Naive thymus-derived CD4-positive, alpha-beta T cell (primary cell): Measurements from ENCODE around the gene SPTBN4. TPM values are rescaled to one million over a fixed set of nuclear protein-coding genes. Genes with fewer than 3 reads are reported as not detected.
"Not testable (repeated sequence)": the region's sequence is repeated elsewhere in the genome, so short reads cannot be mapped to it uniquely, and the experiment has no call there.

Experiments used
- ATAC-seq: fragments of 150-1000 bp; cut with Tn5 transposase; 2 replicates; pipeline ENCODE4 v1.10.0; 2021; ENCODE audit warnings: mild to moderate bottlenecking, moderate library complexity
- CTCF ChIA-PET: fragments of 350-600 bp; sonication (Branson Sonifier 250); formaldehyde crosslinking; loops from one replicate; lab custom pipeline; 2021; ENCODE audit warnings: antibody characterized with exemption; lab: Charles Lee
- POLR2A ChIA-PET: fragments of 350-600 bp; sonication (Branson Sonifier 250); formaldehyde crosslinking; loops from one replicate; lab custom pipeline; 2021; ENCODE audit warnings: antibody characterized with exemption, inconsistent platforms; lab: Charles Lee
- DNase-seq, 9 donors: peaks; one replicate each; pipeline versions ENCODE4 v3.0.0 to v3.0.0-alpha.2; 2020 to 2022; ENCODE audit warnings: mixed read lengths in 1 of 9
- H3K27ac ChIP-seq: one replicate; pipeline ENCODE4 v1.7.0; 2013; ENCODE audit warnings: mild to moderate bottlenecking, low read depth, low read length, moderate library complexity
- H3K27me3 ChIP-seq, 2 donors: one replicate each; pipeline ENCODE4 v1.7.0; 2013; ENCODE audit warnings: low read length in 2 of 2, mild to moderate bottlenecking in 2 of 2, moderate library complexity in 2 of 2; ENCODE audit not compliant: control insufficient read depth in 2 of 2, insufficient read depth in 2 of 2
- H3K36me3 ChIP-seq, 3 experiments: 1 replicate in 2 of 3; 2 replicates in 1 of 3; pipeline ENCODE4 v1.7.0; 2013; ENCODE audit warnings: low read length in 3 of 3, mild to moderate bottlenecking in 3 of 3, moderate library complexity in 1 of 3; ENCODE audit not compliant: insufficient read depth in 3 of 3, control insufficient read depth in 2 of 3
- H3K4me1 ChIP-seq, 2 donors: one replicate each; pipeline ENCODE4 v1.7.0; 2013; ENCODE audit warnings: low read length in 2 of 2, mild to moderate bottlenecking in 2 of 2, moderate library complexity in 1 of 2; ENCODE audit not compliant: control insufficient read depth in 2 of 2, insufficient read depth in 2 of 2
- H3K4me3 ChIP-seq: 2 replicates; pipeline ENCODE4 v1.7.0; 2013; ENCODE audit warnings: mild to moderate bottlenecking, low read length
- H3K9me3 ChIP-seq, 3 experiments: 1 replicate in 2 of 3; 2 replicates in 1 of 3; pipeline ENCODE4 v1.7.0; 2013; ENCODE audit warnings: low read length in 3 of 3; ENCODE audit not compliant: control insufficient read depth in 2 of 3
- H3K27ac Mint-ChIP-seq, 9 donors: one replicate each; pipeline ENCODE4 v1.8.0; 2020 to 2022; ENCODE audit warnings: mixed read lengths in 9 of 9, mild to moderate bottlenecking in 8 of 9, moderate library complexity in 5 of 9, inconsistent platforms in 2 of 9
- H3K27me3 Mint-ChIP-seq, 5 donors: one replicate each; pipeline ENCODE4 v1.8.0; 2021 to 2022; ENCODE audit warnings: mixed read lengths in 5 of 5, mild to moderate bottlenecking in 1 of 5
- H3K36me3 Mint-ChIP-seq, 5 donors: one replicate each; pipeline ENCODE4 v1.8.0; 2020 to 2022; ENCODE audit warnings: mixed read lengths in 5 of 5, mild to moderate bottlenecking in 3 of 5, inconsistent platforms in 1 of 5
- H3K4me1 Mint-ChIP-seq, 7 donors: one replicate each; pipeline ENCODE4 v1.8.0; 2020 to 2022; ENCODE audit warnings: mixed read lengths in 7 of 7, mild to moderate bottlenecking in 3 of 7, inconsistent platforms in 1 of 7
- H3K4me3 Mint-ChIP-seq, 10 donors: one replicate each; pipeline ENCODE4 v1.8.0; 2020 to 2022; ENCODE audit warnings: mild to moderate bottlenecking in 10 of 10, mixed read lengths in 10 of 10, moderate library complexity in 6 of 10, inconsistent platforms in 2 of 10
- H3K9me3 Mint-ChIP-seq, 11 donors: one replicate each; pipeline ENCODE4 v1.8.0; 2020 to 2022; ENCODE audit warnings: mixed read lengths in 11 of 11, mild to moderate bottlenecking in 4 of 11, inconsistent platforms in 1 of 11, moderate library complexity in 1 of 11
- intact Hi-C, 2 donors: fragments of 100-400 bp; cut with micrococcal nuclease; formaldehyde crosslinking; loops; one replicate each; pipeline ENCODE4 v1.15.1; 2023
- polyA plus RNA-seq, 2 donors: library from polyadenylated mRNA; unstranded; fragments of 300-500 nt; fragmentation: Illumina TruSeq; gene quantifications; one replicate each; pipeline ENCODE4 v1.2.3, GENCODE V29; 2021
- total RNA-seq, 6 experiments: library from RNA in 5 of 6; stranded (reverse) in 5 of 6; gene quantifications; 1 replicate in 5 of 6; 2 replicates in 1 of 6; pipeline ENCODE4 v1.2.3 and lab custom pipeline; 2021 to 2026

Gene SPTBN4
- total and polyA plus RNA-seq, 7 experiments from 2014 or later = 0.20 to 1.5 (median 0.66) TPM; not detected in 1

DNA sequence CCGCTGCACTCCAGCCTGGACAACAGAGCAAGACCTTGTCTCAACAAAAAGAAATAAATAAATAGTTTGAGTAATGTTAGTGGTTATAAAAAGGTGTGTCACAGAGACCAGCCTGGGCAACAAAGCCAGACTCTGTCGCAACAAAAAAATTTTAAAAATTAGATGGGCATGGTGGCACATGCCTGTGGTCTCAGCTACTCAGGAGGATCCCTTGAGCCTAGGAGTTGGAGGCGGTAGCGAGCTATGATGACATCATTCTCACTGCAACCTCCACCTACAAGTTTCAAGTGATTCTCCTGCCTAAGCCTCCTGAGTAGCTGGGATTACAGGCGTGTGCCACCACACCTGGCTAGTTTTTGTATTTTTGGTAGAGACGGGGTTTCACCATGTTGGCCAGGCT lies 12.9 kb upstream of the SPTBN4 start:
- CTCF ChIA-PET = interaction anchor here (0.7 to 2.4 kb wide), 2 partner anchors 11 to 42 kb away, joined by 3 to 8 read pairs; partner anchors contain the start of gene BLVRB
- intact Hi-C loops, H3K4me3 Mint-ChIP-seq, H3K27ac ChIP-seq, ATAC-seq, H3K9me3 Mint-ChIP-seq, H3K4me1 Mint-ChIP-seq, H3K36me3 Mint-ChIP-seq, H3K9me3 ChIP-seq, H3K27me3 Mint-ChIP-seq, H3K27ac Mint-ChIP-seq, H3K4me3 ChIP-seq, H3K27me3 ChIP-seq, H3K4me1 ChIP-seq, DNase-seq, H3K36me3 ChIP-seq: not testable (repeated sequence)
- POLR2A ChIA-PET = interaction anchor here (0.8 to 1.1 kb wide), 2 partner anchors 11 to 12 kb away, joined by 4 read pairs; no protein-coding TSS in a partner anchor

DNA sequence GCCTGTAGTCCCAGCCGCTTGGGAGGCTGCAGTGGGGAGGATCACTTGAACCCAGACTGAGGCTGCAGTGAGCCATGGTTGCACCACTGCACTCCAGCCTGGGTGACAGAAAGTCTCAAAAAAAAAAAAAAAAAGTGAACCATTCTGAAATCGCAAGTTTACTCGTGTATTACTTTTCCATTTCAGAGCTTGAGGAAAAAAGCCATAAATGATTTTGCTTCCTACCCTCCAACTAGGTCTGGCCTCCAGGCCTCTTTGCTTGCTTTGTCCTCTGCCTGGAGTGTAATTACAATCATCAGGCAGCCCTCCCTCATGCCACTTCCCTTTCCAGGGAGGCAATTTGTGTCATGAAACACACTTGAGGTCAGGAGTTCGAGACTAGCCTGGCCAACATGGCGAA lies 9.8 kb upstream of the SPTBN4 start:
- no peak overlapping the region for H3K27ac ChIP-seq
- peaks cover 0 to 7% (median 0%) of the 10 kb centered on the region in 7 donors for H3K4me1 Mint-ChIP-seq
- H3K36me3 ChIP-seq = no peaks in the 10 kb centered on the region
- H3K36me3 Mint-ChIP-seq = peaks cover 0 to 3% (median 0%) of the 10 kb centered on the region in 5 donors
- H3K4me3 Mint-ChIP-seq = no peak overlapping the region
- no peaks in the 10 kb centered on the region for H3K9me3 ChIP-seq
- intact Hi-C loops = no loop called here
- no peaks in the 10 kb centered on the region for H3K27me3 Mint-ChIP-seq
- CTCF ChIA-PET = interaction anchor here (0.6 kb wide), 1 partner anchor 37 kb away, joined by 4 read pairs; no protein-coding TSS in a partner anchor
- ATAC-seq = no peak
- POLR2A ChIA-PET = interaction anchor here (1.0 to 1.5 kb wide), 2 partner anchors 8 to 31 kb away, joined by 3 to 4 read pairs; partner anchors contain the start of genes BLVRB and SERTAD1
- H3K27me3 ChIP-seq = no peaks in the 10 kb centered on the region
- DNase-seq = no peak
- no peak overlapping the region for H3K4me3 ChIP-seq
- no peaks in the 10 kb centered on the region for H3K4me1 ChIP-seq
- H3K9me3 Mint-ChIP-seq = peaks cover 0 to 2% (median 0%) of the 10 kb centered on the region in 11 donors
- H3K27ac Mint-ChIP-seq = no peak overlapping the region

- ChIA-PET POLR2A (interaction anchor here (1.0 kb wide), 1 partner anchor 32 kb away, joined by 3 read pairs; the partner anchor contains the start of gene SERTAD1), CTCF (no interaction called here)
- intact Hi-C loops = no loop called here
- DNase-seq (no peak), ATAC-seq (no peak)
- no peak overlapping the region for H3K4me3 Mint-ChIP-seq
- Histone ChIP-seq H3K4me3 (no peak overlapping the region), H3K4me1 (no peaks in the 10 kb centered on the region), H3K27ac (no peak overlapping the region), H3K27me3 (no peaks in the 10 kb centered on the region), H3K36me3 (no peaks in the 10 kb centered on the region), H3K9me3 (no peaks in the 10 kb centered on the region)
- H3K9me3 Mint-ChIP-seq = no peaks in the 10 kb centered on the region
- H3K27ac Mint-ChIP-seq = peak overlapping the region in 1 of 9 donors; percentile 13
- H3K27me3 Mint-ChIP-seq = no peaks in the 10 kb centered on the region
- H3K4me1 Mint-ChIP-seq = peaks cover 0 to 7% (median 0%) of the 10 kb centered on the region in 7 donors
- H3K36me3 Mint-ChIP-seq = peaks cover 0 to 3% (median 0%) of the 10 kb centered on the region in 5 donors
These were observed 8.7 kb upstream of the SPTBN4 start for GRCh38 chr19:40457953-40458596.

GRCh38 chr19:40458597-40458974 lies 8.2 kb upstream of the SPTBN4 start:
- H3K9me3 ChIP-seq = no peaks in the 10 kb centered on the region
- ChIA-PET POLR2A (no interaction called here), CTCF (interaction anchor here (0.6 kb wide), 1 partner anchor 160 kb away, joined by 4 read pairs; no protein-coding TSS in a partner anchor)
- no peaks in the 10 kb centered on the region for H3K36me3 ChIP-seq
- Mint-ChIP-seq H3K4me1 (peaks cover 0 to 7% (median 0%) of the 10 kb centered on the region in 7 donors), H3K27me3 (no peaks in the 10 kb centered on the region), H3K36me3 (peaks cover 0 to 3% (median 0%) of the 10 kb centered on the region in 5 donors), H3K27ac (no peak overlapping the region), H3K9me3 (peaks cover 0 to 2% (median 0%) of the 10 kb centered on the region in 11 donors), H3K4me3 (no peak overlapping the region)
- intact Hi-C loops = no loop called here
- no peak for ATAC-seq
- DNase-seq = no peak
- H3K27ac ChIP-seq = no peak overlapping the region
- no peak overlapping the region for H3K4me3 ChIP-seq
- no peaks in the 10 kb centered on the region for H3K27me3 ChIP-seq
- H3K4me1 ChIP-seq = no peaks in the 10 kb centered on the region

- Histone ChIP-seq H3K9me3 (no peaks in the 10 kb centered on the region), H3K27ac (no peak overlapping the region), H3K4me3 (no peak overlapping the region), H3K27me3 (no peaks in the 10 kb centered on the region), H3K4me1 (no peaks in the 10 kb centered on the region), H3K36me3 (no peaks in the 10 kb centered on the region)
- ChIA-PET CTCF (no interaction called here), POLR2A (interaction anchor here (0.8 kb wide), 1 partner anchor 814 kb away, joined by 3 read pairs; no protein-coding TSS in a partner anchor)
- H3K27ac Mint-ChIP-seq = no peak overlapping the region
- peaks cover 5 to 14% (median 9%) of the 10 kb centered on the region in 7 donors for H3K4me1 Mint-ChIP-seq
- DNase-seq = no peak
- intact Hi-C loops = loop anchor here in 1 of 2 donors (10.0 kb wide), 1 partner anchor 255 kb away; the partner anchor contains the start of genes COQ8B and ITPKC
- H3K9me3 Mint-ChIP-seq = peaks cover 0 to 2% (median 0%) of the 10 kb centered on the region in 11 donors
- no peak overlapping the region for H3K4me3 Mint-ChIP-seq
- no peak for ATAC-seq
- no peaks in the 10 kb centered on the region for H3K27me3 Mint-ChIP-seq
- H3K36me3 Mint-ChIP-seq = peaks cover 0 to 3% (median 0%) of the 10 kb centered on the region in 5 donors
These were observed 6.6 kb upstream of the SPTBN4 start for GRCh38 chr19:40460185-40460584.

- intact Hi-C loops = loop anchor here in 1 of 2 donors (10.0 kb wide), 1 partner anchor 253 kb away; the partner anchor contains the start of genes COQ8B and ITPKC
- H3K36me3 ChIP-seq = no peaks in the 10 kb centered on the region
- Mint-ChIP-seq H3K4me1 (peaks cover 17 to 26% (median 24%) of the 10 kb centered on the region in 7 donors), H3K9me3 (peaks cover 0 to 2% (median 0%) of the 10 kb centered on the region in 11 donors), H3K36me3 (peaks cover 0 to 6% (median 0%) of the 10 kb centered on the region in 5 donors), H3K27me3 (peaks cover 6 to 10% (median 7%) of the 10 kb centered on the region in 5 donors), H3K4me3 (peak overlapping the region in 1 of 10 donors; percentile 34), H3K27ac (no peak overlapping the region)
- ATAC-seq (no peak), DNase-seq (no peak)
- no peaks in the 10 kb centered on the region for H3K27me3 ChIP-seq
- POLR2A ChIA-PET = no interaction called here
- peaks cover 0 to 7% of the 10 kb centered on the region in 2 donors for H3K4me1 ChIP-seq
- CTCF ChIA-PET = interaction anchor here (0.6 to 5.7 kb wide), 2 partner anchors 41 to 144 kb away, joined by 5 to 33 read pairs; no protein-coding TSS in a partner anchor
- no peaks in the 10 kb centered on the region for H3K9me3 ChIP-seq
- no peak overlapping the region for H3K27ac ChIP-seq
- H3K4me3 ChIP-seq = no peak overlapping the region
These were observed 5.1 kb upstream of the SPTBN4 start for GRCh38 chr19:40461669-40462221.
